ENCODE data around the gene DAND5. TPM values are rescaled to one million over a fixed set of nuclear protein-coding genes. Genes with fewer than 3 reads are reported as not detected.
"Not testable (repeated sequence)": the region's sequence is repeated elsewhere in the genome, so short reads cannot be mapped to it uniquely, and the experiment has no call there.

Gene DAND5
- total RNA-seq, 2 donors from 2014 or later: not detected

DNA sequence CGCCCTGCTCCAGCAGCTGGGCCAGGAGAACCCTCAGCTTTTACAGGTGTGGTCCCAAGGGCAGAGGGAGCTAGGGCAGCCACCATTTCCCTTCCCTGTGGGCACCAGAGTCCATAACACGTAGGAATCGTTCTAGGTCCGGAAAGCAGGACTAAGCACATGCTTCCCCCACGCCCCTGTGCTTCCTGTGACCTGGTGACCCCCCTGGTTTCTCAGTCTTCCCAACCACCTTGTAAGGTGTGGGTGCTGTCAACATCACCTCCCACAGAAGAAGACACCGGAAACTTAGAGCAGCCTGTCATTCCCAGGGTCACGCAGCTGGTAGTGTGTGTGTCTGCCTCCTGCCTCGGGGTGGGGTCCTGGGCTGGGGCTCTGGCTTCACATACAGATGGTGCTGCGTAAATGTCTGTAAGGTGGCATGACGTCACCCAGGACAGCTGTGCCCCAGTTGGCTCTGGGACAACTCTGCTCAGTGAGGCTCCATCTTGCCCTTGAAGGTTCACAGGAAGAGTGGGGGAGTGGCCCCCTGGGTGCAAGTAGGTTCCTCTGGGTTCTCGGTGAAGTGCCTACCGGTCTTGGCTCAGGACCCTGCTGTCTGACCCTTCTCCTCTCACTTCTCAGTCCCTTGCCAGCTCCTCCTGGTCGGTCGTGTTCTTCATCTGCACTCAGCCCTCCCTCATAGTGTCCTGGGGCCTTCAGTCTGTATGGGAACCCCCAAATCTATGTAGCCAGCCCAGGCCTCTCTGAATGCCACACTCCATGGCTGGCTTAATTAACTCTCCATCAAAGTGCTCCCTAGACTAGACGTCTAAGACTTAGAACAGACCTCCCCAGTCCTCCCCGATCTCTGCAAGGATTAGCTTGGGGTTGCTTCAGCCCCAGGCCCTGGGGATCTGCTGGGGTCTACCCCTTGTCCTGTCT, 19.8 kb upstream of the DAND5 start:
- H3K36me3 Mint-ChIP-seq: peaks cover 18% of the 10 kb centered on the region
- DNase-seq (ENCODE audit: low spot score) (no peak), ATAC-seq (no peak)
- H3K4me1 Mint-ChIP-seq (ENCODE audit: low read depth in 2 of 2): peaks cover 35 to 36% of the 10 kb centered on the region in 2 donors
- H3K27me3 Mint-ChIP-seq: no peaks in the 10 kb centered on the region
- H3K27ac Mint-ChIP-seq: peak overlapping the region in 1 of 2 donors; percentile 48
- H3K4me3 Mint-ChIP-seq: peak overlapping the region; percentile 12
- no peaks in the 10 kb centered on the region for H3K9me3 Mint-ChIP-seq

- not testable (repeated sequence) for H3K27me3 Mint-ChIP-seq; H3K27ac Mint-ChIP-seq; ATAC-seq; DNase-seq (ENCODE audit: low spot score); H3K9me3 Mint-ChIP-seq; H3K4me3 Mint-ChIP-seq; H3K36me3 Mint-ChIP-seq
- H3K4me1 Mint-ChIP-seq (ENCODE audit: low read depth in 2 of 2): peaks cover 35 to 37% of the 10 kb centered on the region in 2 donors
These were observed 17.3 kb upstream of the DAND5 start for GRCh38 chr19:12952050-12952449.

GRCh38 chr19:12952488-12953137, 16.8 kb upstream of the DAND5 start:
- H3K36me3 Mint-ChIP-seq: peaks cover 6% of the 10 kb centered on the region
- H3K4me1 Mint-ChIP-seq (ENCODE audit: low read depth in 2 of 2): peaks cover 35% of the 10 kb centered on the region in 2 donors
- DNase-seq (ENCODE audit: low spot score): no peak
- ATAC-seq: no peak
- no peaks in the 10 kb centered on the region for H3K27me3 Mint-ChIP-seq
- H3K4me3 Mint-ChIP-seq: no peak overlapping the region
- H3K27ac Mint-ChIP-seq: no peak overlapping the region
- no peaks in the 10 kb centered on the region for H3K9me3 Mint-ChIP-seq

GRCh38 chr19:12953138-12953798, 16.1 kb upstream of the DAND5 start:
- H3K36me3 Mint-ChIP-seq: peaks cover 6% of the 10 kb centered on the region
- no peak for DNase-seq (ENCODE audit: low spot score)
- H3K27ac Mint-ChIP-seq: peak overlapping the region in 1 of 2 donors; percentile 74
- no peak overlapping the region for H3K4me3 Mint-ChIP-seq
- H3K4me1 Mint-ChIP-seq (ENCODE audit: low read depth in 2 of 2): peaks cover 32 to 35% of the 10 kb centered on the region in 2 donors
- no peak for ATAC-seq
- no peaks in the 10 kb centered on the region for H3K9me3 Mint-ChIP-seq
- H3K27me3 Mint-ChIP-seq: no peaks in the 10 kb centered on the region

DNA sequence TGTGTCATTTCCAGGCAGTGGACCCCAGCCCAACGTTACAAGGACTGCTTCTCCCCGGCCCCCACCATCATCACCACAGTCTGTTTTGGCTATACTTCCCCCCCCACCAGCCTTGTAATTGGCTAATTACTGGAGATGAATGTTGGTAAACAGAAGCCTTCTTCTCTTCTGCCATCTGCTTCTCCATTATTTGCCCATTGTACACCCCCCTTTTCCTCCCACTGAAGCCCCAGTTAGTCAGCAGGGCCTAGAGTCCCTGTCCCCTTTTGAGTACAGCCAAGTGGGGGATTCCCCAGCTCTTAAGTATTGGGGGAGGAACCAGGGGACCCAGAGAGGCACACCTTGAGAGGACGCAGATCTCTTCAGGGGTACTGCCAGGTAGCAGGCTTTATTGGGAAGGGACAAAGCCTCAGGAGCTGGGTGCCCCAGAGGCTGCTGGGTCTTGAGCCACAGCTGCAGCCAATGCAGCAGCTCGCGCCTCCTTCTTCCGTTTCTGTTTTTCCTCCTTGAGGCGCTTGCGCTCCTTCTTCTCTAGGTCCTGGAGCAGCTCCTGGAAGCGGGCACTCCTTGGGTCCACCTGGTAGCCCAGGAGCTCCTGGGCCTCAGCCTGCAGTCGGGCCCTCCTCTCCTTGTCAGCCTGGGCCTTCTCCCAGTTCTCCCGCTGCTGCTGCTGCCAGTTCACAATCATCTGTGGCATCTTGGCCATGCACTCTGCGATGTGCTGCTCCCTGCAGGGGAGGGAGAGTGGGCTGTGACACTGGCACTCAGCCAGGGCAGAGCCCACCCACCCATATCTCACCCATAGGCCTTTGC, 15.4 kb upstream of the DAND5 start:
- peak overlapping the region; percentile 82 for H3K4me3 Mint-ChIP-seq
- DNase-seq (ENCODE audit: low spot score) (no peak), ATAC-seq (no peak)
- peaks cover 30 to 35% of the 10 kb centered on the region in 2 donors for H3K4me1 Mint-ChIP-seq (ENCODE audit: low read depth in 2 of 2)
- peak overlapping the region; percentile 74 to 89 for H3K27ac Mint-ChIP-seq
- peaks cover 6% of the 10 kb centered on the region for H3K36me3 Mint-ChIP-seq
- H3K9me3 Mint-ChIP-seq: no peaks in the 10 kb centered on the region
- H3K27me3 Mint-ChIP-seq: no peaks in the 10 kb centered on the region

- Mint-ChIP-seq H3K9me3 (no peaks in the 10 kb centered on the region), H3K4me1 (ENCODE audit: low read depth in 2 of 2) (peaks cover 30 to 35% of the 10 kb centered on the region in 2 donors), H3K36me3 (peaks cover 5% of the 10 kb centered on the region), H3K27me3 (no peaks in the 10 kb centered on the region), H3K27ac (peak overlapping the region; percentile 74 to 89), H3K4me3 (peak overlapping the region; percentile 82)
- DNase-seq (ENCODE audit: low spot score) (no peak), ATAC-seq (no peak)
These were observed 14.8 kb upstream of the DAND5 start for GRCh38 chr19:12954612-12954962.

GRCh38 chr19:12955575-12955974, 13.8 kb upstream of the DAND5 start:
- H3K27me3 Mint-ChIP-seq; H3K36me3 Mint-ChIP-seq; DNase-seq (ENCODE audit: low spot score); H3K9me3 Mint-ChIP-seq; ATAC-seq: not testable (repeated sequence)
- Mint-ChIP-seq H3K4me3 (peak overlapping the region; percentile 82), H3K4me1 (ENCODE audit: low read depth in 2 of 2) (peaks cover 25 to 30% of the 10 kb centered on the region in 2 donors), H3K27ac (peak overlapping the region; percentile 74 to 89)

- Mint-ChIP-seq H3K4me3 (peak overlapping the region; percentile 82), H3K36me3 (no peaks in the 10 kb centered on the region), H3K4me1 (ENCODE audit: low read depth in 2 of 2) (peaks cover 25 to 30% of the 10 kb centered on the region in 2 donors), H3K27ac (peak overlapping the region; percentile 74 to 89), H3K27me3 (no peaks in the 10 kb centered on the region), H3K9me3 (no peaks in the 10 kb centered on the region)
- ATAC-seq (no peak), DNase-seq (ENCODE audit: low spot score) (no peak)
These were observed 13.4 kb upstream of the DAND5 start for GRCh38 chr19:12955996-12956395.

GRCh38 chr19:12956446-12957388, 12.7 kb upstream of the DAND5 start, which contains the start of gene GADD45GIP1:
GADD45GIP1 (minus strand) TSS chr19:12957223; CDS start chr19:12957212, 11 bp downstream.
- Mint-ChIP-seq H3K27me3 (no peaks in the 10 kb centered on the region), H3K4me3 (peak within 1 kb of the TSS; percentile 82), H3K4me1 (ENCODE audit: low read depth in 2 of 2) (peaks cover 24 to 30% of the 10 kb centered on the region in 2 donors), H3K9me3 (no peaks in the 10 kb centered on the region), H3K27ac (peak within 1 kb of the TSS; percentile 79 to 89), H3K36me3 (no peaks in the 10 kb centered on the region)
- DNase-seq (ENCODE audit: low spot score) (peak; percentile 88), ATAC-seq (peak; percentile 97)

DNA sequence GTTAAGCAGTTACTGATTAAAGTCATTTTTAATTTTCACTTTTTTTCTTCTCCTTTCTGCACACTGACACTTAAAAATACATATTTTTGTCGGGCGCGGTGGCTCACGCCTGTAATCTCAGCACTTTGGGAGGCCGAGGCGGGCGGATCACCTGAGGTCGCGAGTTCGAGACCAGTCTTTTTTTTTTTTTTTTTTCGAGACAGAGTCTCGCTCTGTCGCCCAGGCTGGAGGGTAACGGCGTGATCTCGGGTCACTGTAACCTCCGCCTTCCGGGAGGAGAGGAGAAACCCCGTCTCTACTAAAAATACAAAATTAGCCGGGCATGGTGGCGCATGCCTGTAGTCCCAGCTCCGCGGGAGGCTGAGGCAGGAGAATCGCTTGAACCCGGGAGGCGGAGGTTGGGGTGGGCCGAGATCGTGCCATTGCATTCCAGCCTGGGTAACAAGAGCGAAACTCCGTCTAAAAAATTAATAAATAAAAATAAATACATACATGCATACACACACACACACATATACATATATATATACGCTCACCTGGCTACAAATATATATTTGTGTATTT, 11.9 kb upstream of the DAND5 start:
- not testable (repeated sequence) for H3K27me3 Mint-ChIP-seq; H3K36me3 Mint-ChIP-seq; H3K9me3 Mint-ChIP-seq; DNase-seq (ENCODE audit: low spot score)
- peak overlapping the region; percentile 82 for H3K4me3 Mint-ChIP-seq
- ATAC-seq: peak in 1 of 2 donors; percentile 18
- H3K27ac Mint-ChIP-seq: peak overlapping the region; percentile 79 to 89
- H3K4me1 Mint-ChIP-seq (ENCODE audit: low read depth in 2 of 2): peaks cover 22 to 30% of the 10 kb centered on the region in 2 donors

- Mint-ChIP-seq H3K9me3 (no peaks in the 10 kb centered on the region), H3K36me3 (no peaks in the 10 kb centered on the region), H3K27ac (no peak overlapping the region), H3K4me1 (ENCODE audit: low read depth in 2 of 2) (peaks cover 16 to 21% of the 10 kb centered on the region in 2 donors), H3K27me3 (peaks cover 0 to 7% of the 10 kb centered on the region in 2 donors), H3K4me3 (no peak overlapping the region)
- ATAC-seq: no peak
- no peak for DNase-seq (ENCODE audit: low spot score)
These were observed 9.9 kb upstream of the DAND5 start for GRCh38 chr19:12959481-12959880.
